ENCODE data around the gene MRPL20. TPM values are rescaled to one million over a fixed set of nuclear protein-coding genes. Genes with fewer than 3 reads are reported as not detected.

The MRPL20 gene
- total and polyA plus RNA-seq, 4 donors = 47.8 to 170 (median 74.0) TPM

DNA sequence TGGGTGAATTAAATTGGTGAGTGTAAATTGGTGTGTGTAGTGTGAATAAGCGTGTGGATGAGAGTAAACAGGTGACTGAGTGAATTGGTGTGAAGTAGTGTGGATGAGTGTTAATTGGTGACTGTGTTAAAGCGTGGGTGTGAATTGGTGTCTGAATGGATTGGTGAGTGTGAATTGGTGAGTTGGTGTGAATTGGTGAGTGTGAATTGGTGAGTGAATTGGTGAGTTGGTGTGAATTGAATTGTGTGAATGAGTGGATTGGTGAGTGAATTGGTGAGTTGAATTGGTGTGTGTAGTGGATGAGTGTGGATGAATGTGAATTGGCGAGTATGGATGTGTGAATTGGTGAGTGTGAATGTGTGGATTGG lies 40.4 kb downstream of the MRPL20 start:
- H3K9me3 ChIP-seq (ENCODE audit: control insufficient read depth in 4 of 4, low read length in 3 of 4) = no peaks in the 10 kb centered on the region
- H3K27me3 ChIP-seq (ENCODE audit: control insufficient read depth in 4 of 4, insufficient read depth in 4 of 4, low read length in 3 of 4) = no peaks in the 10 kb centered on the region
- no peak overlapping the region for H3K4me3 ChIP-seq (ENCODE audit: low read depth in 1 of 3, low read length in 3 of 3)
- H3K27ac ChIP-seq (ENCODE audit: low read depth in 1 of 2, low read length in 2 of 2) = no peak overlapping the region
- TF ChIP-seq, protein P1, sequence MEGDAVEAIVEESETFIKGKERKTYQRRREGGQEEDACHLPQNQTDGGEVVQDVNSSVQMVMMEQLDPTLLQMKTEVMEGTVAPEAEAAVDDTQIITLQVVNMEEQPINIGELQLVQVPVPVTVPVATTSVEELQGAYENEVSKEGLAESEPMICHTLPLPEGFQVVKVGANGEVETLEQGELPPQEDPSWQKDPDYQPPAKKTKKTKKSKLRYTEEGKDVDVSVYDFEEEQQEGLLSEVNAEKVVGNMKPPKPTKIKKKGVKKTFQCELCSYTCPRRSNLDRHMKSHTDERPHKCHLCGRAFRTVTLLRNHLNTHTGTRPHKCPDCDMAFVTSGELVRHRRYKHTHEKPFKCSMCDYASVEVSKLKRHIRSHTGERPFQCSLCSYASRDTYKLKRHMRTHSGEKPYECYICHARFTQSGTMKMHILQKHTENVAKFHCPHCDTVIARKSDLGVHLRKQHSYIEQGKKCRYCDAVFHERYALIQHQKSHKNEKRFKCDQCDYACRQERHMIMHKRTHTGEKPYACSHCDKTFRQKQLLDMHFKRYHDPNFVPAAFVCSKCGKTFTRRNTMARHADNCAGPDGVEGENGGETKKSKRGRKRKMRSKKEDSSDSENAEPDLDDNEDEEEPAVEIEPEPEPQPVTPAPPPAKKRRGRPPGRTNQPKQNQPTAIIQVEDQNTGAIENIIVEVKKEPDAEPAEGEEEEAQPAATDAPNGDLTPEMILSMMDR (IDR thresholded peaks at IDR 0.05; ENCODE audit: low read depth, low read length, missing input control) = no peak
- TF ChIP-seq, protein P2, sequence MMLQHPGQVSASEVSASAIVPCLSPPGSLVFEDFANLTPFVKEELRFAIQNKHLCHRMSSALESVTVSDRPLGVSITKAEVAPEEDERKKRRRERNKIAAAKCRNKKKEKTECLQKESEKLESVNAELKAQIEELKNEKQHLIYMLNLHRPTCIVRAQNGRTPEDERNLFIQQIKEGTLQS (IDR thresholded peaks at IDR 0.05) = no peak
- TF ChIP-seq FOXA1 (IDR thresholded peaks at IDR 0.05) (no peak), SP1 (IDR thresholded peaks at IDR 0.05) (no peak), YY1 (IDR thresholded peaks at IDR 0.05) (no peak), JUND (IDR thresholded peaks at IDR 0.05) (no peak), EGR1 (IDR thresholded peaks at IDR 0.05; ENCODE audit: low read depth in 2 of 2) (no peak), RAD21 (IDR thresholded peaks at IDR 0.05) (no peak), FOXA2 (IDR thresholded peaks at IDR 0.05) (no peak), GABPA (IDR thresholded peaks at IDR 0.05 in 1 of 2, conservative IDR thresholded peaks at IDR 0.05 in 1 of 2) (no peak), NR2F2 (IDR thresholded peaks at IDR 0.05) (no peak), HNF4A (conservative IDR thresholded peaks at IDR 0.05) (no peak), TAF1 (conservative IDR thresholded peaks at IDR 0.05) (no peak), RXRA (IDR thresholded peaks at IDR 0.05) (no peak), HNF4G (IDR thresholded peaks at IDR 0.05) (no peak)
- TF ChIP-seq, protein P3, sequence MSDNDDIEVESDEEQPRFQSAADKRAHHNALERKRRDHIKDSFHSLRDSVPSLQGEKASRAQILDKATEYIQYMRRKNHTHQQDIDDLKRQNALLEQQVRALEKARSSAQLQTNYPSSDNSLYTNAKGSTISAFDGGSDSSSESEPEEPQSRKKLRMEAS (IDR thresholded peaks at IDR 0.05) = no peak
- TF ChIP-seq, protein P4, sequence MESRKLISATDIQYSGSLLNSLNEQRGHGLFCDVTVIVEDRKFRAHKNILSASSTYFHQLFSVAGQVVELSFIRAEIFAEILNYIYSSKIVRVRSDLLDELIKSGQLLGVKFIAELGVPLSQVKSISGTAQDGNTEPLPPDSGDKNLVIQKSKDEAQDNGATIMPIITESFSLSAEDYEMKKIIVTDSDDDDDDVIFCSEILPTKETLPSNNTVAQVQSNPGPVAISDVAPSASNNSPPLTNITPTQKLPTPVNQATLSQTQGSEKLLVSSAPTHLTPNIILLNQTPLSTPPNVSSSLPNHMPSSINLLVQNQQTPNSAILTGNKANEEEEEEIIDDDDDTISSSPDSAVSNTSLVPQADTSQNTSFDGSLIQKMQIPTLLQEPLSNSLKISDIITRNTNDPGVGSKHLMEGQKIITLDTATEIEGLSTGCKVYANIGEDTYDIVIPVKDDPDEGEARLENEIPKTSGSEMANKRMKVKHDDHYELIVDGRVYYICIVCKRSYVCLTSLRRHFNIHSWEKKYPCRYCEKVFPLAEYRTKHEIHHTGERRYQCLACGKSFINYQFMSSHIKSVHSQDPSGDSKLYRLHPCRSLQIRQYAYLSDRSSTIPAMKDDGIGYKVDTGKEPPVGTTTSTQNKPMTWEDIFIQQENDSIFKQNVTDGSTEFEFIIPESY (IDR thresholded peaks at IDR 0.05) = no peak
- TF ChIP-seq, protein P5, sequence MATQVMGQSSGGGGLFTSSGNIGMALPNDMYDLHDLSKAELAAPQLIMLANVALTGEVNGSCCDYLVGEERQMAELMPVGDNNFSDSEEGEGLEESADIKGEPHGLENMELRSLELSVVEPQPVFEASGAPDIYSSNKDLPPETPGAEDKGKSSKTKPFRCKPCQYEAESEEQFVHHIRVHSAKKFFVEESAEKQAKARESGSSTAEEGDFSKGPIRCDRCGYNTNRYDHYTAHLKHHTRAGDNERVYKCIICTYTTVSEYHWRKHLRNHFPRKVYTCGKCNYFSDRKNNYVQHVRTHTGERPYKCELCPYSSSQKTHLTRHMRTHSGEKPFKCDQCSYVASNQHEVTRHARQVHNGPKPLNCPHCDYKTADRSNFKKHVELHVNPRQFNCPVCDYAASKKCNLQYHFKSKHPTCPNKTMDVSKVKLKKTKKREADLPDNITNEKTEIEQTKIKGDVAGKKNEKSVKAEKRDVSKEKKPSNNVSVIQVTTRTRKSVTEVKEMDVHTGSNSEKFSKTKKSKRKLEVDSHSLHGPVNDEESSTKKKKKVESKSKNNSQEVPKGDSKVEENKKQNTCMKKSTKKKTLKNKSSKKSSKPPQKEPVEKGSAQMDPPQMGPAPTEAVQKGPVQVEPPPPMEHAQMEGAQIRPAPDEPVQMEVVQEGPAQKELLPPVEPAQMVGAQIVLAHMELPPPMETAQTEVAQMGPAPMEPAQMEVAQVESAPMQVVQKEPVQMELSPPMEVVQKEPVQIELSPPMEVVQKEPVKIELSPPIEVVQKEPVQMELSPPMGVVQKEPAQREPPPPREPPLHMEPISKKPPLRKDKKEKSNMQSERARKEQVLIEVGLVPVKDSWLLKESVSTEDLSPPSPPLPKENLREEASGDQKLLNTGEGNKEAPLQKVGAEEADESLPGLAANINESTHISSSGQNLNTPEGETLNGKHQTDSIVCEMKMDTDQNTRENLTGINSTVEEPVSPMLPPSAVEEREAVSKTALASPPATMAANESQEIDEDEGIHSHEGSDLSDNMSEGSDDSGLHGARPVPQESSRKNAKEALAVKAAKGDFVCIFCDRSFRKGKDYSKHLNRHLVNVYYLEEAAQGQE (IDR thresholded peaks at IDR 0.05) = no peak
- H3K9ac ChIP-seq (ENCODE audit: low read depth in 1 of 2, low read length in 2 of 2) = no peak overlapping the region
- 95% methylated on average over 3 of the region's 3 CpGs for WGBS
- DNase-seq (ENCODE audit: low spot score) = no peak
- H3K4me1 ChIP-seq (ENCODE audit: control insufficient read depth in 4 of 4, insufficient read depth in 4 of 4, low read length in 3 of 4) = peaks cover 0 to under 1% (median under 1%) of the 10 kb centered on the region in 4 donors
- H3K36me3 ChIP-seq (ENCODE audit: control insufficient read depth in 4 of 4, insufficient read depth in 3 of 4, low read depth in 1 of 4, low read length in 3 of 4) = no peaks in the 10 kb centered on the region

All from liver (tissue), 9 donors.